Medulla oblongata (tissue), 1 donor: Measurements from ENCODE around the gene SGF29.
A peak's percentile ranks its signal among the peaks of the same experiment; 100 is the strongest.
"Not testable (repeated sequence)": the region's sequence is repeated elsewhere in the genome, so short reads cannot be mapped to it uniquely, and the experiment has no call there.

Source experiments
- DNase-seq: peaks from one replicate; pipeline ENCODE4 v3.0.0-alpha.2; 2015; ENCODE audit errors: extremely low spot score

SGF29 gene

DNA sequence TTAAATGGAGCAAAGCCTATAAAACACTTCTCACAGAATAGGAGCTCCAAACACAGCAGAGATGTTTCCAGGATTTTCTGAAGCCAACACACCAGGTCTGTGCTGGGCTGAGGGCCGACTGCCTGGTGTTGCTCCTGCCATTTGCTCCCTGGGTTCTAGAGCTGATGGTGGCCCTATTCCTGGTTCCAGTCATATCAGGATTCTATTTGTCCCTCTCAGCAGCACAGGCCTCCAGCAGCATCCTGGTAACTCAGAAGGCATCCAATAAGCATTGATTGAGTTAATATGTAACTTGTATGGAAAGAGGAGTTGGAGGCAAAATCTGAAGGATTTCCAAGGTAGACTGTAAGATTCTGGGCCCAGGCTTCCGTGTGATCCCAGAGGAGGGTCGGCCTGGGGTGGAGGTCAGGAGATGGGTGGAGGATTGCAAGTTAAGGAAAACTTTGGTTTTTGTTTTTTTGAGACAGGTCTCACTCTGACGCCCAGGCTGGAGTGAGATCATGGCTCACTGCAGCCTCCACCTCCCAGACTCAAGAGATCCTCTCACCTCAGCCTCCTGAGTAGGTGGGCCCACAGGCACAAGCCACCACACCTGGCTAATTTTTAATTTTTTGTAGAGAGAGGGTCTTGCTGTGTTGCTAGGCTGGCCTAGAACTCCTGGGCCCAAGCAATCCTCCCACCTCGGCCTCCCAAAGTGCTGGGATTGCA lies 20.6 kb upstream of the SGF29 start:
- DNase-seq: no peak

DNA sequence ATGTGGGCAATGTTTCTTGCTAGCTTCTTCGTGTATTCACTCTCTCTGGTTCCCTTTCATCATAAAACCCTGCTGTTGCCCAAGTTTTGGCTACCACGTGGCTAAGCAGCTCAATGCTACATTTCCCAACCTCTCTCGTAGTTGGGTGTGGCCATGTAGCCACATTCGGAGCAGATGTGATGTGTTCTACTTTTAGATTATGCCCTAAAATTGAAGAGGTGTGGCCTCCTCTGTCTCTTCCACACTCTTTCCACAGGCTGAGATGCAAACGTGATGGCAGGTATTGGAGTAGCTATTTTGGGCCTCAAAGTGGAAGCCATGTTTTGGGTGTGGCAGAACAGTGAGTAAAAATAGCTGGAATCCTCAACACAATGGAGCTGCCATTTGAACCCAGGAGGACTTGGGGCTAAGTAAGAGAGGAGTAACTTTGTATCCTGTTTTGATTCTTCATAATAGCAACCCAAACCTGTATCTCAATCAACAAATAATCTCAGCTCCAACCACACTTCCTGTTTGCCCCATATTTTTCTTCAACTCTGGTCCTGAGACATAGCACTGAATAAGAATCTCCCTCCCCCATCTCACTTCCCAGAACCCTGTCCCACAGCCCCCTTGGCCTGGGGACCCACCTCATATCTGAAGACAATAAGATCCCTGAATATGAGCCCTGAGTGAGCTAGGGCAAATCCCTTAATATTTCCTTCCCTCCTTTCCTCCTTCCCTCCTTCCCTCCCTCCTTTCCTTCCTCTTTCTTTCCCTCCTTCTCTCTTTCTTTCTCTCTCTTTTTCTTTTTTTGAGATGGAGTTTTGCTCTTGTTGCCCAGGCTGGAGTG lies 19.0 kb upstream of the SGF29 start:
- DNase-seq: peak; percentile 40

DNA sequence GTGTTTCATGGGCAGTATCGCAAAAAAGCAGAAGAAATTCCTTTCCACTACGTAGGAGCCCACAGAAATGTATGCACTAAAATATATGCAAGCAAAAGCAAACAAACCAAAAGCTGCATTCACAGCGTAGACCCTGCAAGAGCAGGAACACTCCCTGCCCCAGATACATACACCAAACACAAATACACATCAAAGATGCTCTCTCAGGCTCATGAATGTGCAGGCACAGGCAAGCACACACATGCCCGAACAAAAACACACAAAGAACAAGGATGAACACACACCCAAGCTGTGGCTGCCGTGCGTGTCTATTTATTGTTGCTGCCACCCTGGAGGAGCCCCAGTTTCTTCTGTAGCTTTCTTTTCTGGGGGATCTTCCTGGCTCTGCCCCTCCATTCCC lies 16.6 kb upstream of the SGF29 start:
- no peak for DNase-seq

DNA sequence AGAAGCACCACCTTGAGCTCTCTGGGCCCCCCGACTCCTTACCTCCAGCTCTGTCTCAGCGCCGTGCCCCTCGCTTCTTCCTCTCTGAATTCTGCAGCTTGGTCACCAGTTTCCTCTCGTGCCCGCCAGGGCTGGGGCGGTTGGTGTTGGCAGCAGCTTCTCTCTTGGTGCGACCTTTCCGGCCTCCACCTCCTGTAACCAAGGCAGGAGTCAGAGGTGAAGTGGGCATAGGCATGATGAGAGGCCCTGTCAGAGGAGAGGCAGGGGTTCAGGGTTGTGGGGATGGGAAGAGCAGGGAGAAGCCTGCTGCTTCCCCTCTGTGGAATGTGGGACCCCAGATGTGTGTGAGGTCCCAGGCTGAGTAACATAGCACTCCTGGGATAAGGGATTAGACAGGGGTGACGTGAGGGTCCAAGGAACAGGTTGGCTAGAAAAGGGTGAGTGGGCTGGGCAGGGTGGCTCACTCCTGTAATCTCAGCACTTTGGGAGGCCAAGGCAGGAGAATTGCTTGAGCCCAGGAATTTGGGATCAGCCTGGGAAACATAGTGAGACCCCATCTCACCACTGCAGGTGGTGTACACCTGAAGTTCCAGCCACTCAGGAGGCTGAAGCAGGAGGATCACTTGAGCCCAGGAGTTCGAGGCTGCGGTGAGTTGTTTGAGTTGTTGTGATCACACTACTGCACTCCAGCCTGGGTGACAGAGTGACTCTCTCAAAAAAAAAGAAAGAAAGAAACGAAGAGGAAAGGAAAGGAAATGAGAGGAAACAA lies 15.6 kb upstream of the SGF29 start:
- no peak for DNase-seq

DNA sequence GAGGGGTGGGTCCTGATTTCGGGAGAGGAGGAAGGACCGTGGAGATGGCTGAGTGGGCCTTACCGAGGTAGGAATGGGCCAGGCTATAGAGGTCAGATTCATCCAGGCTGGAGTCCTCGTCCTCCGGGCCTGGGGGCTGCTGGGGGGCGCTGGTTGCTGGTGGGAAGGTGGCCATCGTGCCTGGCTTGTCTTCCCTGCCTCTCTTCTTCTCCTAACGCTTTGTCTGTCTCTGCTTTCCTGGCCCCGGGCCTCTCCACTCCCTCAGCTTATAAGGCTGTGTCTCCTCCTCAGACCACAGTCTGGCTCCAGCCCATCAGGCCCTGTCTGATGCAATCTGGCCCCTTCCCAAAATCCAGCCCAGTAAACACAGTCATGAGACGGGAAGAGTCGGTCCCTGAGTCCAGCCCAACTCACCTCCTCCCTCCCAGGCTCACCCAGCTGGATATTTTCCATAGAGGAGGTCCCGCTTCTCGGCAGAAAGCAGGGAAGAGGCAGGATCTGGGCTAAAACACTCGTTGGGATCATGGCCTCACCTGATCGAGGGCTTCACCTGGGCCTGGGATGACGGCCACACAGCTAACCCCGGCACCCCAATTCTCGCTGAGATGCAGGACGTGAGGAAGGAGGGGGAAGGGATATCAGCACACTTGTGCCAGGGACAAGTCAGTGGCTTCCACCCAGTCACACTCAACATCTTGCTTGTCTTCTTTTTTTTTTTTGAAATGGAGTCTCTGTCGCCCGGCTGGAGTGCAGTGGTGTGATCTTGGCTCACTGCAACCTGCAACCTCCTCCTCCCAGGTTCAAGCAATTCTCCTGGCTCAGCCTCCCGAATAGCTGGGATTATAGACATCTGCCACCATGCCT lies 14.8 kb upstream of the SGF29 start, which contains the start of gene NUPR1:
TSS of gene NUPR1 (minus strand) at position 242 of the 864 bp plus-strand sequence. CDS start at position 175, 67 bp downstream.
- DNase-seq: peak; percentile 93

DNA sequence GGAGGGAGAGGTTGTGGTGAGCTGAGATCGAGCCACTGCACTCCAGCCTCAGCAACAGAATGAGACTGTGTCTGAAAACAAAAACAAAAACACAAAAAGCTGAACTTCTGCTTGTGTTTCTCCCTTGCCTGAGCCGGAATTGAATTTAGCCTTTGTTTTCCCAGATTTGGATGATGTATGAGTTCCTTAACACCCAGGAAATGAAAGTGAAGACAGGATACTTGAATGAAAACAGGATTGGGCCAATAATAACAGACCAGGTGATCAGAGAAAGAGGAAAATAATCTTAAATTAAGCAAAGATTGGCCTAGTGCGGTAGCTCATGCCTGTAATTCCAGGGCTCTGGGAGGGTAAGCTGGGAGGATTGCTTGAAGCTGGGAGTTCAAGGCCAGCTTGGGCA lies 13.4 kb upstream of the SGF29 start:
- no peak for DNase-seq

DNA sequence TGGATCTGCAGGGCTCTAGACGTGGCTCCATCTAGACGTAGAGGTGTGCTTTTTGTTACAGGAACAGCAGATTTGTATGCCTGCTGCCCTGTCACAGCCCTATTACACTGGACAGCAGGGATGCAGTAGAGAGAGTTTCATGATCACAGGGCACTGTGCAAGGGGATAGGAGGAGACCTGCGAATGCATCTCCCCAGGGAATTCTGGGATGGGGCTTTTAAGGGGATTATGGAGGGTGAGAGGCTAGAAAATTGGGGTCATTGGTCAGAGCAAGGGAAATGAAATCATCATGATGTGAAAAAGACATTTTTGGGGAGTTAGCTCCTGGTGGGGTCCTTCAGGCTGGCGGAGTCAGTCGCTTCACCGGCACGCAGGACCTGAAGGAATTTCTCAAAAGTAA lies 11.1 kb upstream of the SGF29 start:
- no peak for DNase-seq

DNA sequence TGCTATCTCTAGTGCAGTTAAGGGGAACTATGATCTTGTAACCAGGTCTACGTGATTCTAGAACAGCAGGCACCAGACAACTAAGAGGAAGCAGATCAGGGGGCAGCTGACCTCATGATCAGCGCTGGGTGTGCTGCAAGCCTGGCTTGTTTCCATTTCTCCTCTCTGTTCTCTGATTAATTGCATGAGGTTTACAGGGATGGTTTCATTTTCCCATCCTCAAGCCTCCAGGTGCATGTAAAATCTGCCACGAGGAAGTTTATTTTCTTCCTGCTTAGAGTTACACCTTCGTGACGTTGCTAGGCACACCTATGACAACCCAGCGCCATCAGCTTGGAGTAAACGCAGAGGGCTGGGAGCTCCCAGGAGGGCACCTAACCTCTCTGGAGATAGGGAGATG lies 10.6 kb upstream of the SGF29 start:
- DNase-seq: peak; percentile 77

DNA sequence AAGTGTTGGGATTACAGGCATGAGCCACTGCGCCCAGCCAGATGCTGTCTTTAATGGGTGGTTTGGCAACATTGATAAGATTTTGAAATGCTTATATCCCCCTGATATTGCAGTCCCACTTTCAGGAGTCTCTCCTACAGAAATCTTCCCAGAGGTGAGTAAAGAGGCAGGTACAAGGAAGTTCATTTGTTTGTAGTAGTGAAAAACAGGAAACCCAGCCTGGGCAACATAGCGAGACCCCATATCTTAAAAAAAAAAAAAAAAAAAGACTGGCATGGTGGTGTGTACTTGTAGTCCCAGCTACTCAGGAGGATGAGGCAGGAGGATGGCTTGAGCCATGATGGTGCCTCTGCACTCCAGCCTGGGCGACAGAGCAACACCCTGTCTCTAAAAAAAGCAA lies 8.7 kb upstream of the SGF29 start:
- DNase-seq: no peak

DNA sequence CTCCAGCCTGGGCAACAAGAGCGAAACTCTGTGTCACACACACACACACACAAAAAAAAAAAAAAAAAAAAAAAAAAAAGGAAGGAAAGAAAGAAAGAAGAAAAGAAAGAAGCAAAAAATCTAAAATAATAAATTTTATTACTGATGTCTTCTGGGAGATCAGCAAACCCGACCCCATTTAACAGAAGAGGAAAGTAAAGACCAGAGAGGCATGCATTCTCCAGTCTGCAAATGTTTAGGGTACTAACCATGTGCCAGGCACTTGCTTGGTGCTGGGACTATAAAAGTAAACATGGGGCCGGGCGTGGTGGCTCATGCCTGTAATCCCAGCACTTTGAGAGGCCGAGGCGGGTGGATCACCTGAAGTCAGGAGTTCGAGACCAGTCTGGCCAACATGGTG lies 7.8 kb upstream of the SGF29 start:
- not testable (repeated sequence) for DNase-seq

DNA sequence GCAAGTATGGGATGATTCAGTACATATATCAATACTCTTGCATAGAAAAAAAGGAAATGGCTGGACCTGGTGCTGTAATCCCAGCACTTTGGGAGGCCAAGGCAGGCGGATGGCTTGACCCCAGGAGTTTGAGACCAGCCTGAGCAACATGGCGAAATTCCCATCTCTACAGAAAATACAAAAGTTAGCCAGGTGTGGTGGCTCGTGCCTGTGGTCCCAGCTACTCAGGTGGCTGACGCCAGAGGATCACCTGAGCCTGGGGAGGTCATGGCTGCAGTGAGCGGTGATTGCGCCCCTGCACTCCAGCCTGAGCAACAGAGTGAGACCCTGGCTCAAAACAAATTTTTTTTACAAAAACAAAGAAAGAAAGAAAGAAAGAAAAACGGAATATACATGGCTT lies 7.1 kb upstream of the SGF29 start:
- no peak for DNase-seq

DNA sequence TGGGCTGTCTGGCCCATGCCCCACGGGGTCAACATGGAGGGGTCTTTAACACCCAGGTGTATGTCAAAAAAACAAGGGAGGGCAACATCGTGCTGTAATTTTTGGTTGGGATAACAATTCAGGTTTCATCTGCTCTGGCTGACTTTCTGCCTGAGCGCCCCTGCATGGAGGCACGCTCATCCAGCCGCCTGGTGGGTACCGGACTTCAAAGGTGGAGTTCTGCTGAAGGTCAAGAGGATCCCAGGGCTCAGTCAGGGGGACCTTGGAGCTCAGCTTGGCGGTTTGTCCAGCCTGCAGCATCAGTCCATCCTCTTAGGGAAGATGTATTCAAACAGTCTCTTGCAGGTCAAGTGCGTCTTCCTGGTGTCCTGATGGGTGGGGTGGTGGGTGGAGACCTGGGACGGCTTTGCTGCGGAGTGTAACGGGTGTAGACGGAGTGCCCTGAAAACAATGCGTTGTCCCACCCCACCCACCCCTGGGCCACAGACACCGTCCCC lies 5.4 kb upstream of the SGF29 start:
- no peak for DNase-seq

DNA sequence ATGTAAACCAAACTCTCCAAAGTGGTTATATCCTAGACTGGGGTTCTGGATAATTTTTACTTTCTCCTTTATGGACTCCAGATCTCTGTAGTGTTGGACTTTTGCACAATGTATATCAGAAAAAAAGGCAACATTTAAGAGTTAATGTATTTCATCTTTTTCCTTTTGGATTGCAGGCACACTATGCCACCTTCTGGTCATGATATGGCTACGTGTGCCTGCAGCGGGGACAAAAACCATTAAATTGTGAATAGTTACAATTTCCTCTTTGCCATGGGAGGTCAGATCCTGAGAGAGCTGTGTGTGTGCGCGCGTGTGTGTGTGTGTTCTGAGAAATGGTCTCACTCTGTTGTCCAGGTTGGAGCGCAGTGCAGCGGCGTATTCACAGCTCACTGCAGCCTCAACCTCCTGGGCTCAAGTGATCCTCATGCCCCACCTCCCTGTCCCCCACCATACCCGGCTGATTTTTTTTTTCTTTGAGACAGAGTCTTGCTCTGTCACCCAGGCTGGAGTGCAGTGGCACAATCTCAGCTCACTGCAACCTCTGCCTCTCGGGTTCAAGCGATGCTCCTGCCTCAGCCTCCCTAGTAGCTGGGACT lies 4.3 kb upstream of the SGF29 start:
- no peak for DNase-seq

DNA sequence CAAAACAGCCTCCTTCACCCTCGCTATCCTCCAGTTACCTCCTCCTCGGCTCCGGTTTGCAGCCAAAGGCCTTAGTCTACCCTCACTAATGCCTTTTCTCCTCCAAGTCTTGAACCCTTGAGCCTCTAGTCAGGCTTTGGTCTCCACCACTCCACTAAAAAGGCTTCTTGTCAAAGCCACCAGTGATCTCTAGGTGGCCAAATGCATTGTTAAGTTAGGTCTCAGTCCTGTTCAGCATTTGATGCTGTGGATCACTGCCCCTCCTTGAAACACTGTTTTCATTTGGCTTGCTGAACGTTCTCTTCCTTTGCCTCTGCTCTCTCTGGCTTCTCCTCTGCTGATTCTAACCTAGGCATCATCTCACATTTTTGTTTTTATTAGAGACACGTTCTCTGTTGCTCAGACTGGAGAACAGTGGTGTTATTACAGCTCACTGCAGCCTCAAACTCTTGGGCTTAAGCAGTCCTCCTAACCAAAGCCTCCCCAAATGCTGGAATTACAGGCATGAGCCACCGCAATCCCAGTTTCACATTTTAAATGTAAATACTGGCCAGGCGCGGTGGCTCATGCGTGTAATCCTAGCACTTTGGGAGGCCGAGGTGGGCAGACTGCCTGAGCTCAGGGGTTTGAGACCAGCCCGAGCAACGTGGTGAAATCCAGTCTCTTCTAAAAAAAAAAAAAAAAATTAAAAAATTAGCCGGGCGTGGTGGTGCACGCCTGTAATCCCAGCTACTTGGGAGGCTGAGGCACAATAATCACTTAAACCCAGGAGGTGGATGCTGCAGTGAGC lies 1.1 kb downstream of the SGF29 start:
- no peak for DNase-seq

DNA sequence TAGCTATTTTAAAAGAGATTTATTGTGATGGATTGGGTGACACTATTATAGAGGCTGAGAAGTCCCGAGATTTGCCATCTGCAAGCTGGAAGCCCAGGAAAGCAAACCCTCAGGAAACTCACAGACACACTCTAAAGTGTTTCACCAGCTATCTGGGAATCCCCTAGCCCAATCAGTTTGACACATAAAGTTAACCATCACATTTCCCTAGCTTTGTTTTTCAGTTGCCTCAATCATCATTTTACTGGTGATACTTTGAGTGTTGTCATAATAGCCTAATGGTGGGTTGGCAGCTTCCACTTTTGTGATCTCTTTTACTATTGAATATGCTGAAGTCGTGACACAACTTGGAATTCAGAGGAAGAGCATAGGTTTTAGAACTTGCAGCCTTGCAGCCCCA lies 1.8 kb downstream of the SGF29 start:
- no peak for DNase-seq

DNA sequence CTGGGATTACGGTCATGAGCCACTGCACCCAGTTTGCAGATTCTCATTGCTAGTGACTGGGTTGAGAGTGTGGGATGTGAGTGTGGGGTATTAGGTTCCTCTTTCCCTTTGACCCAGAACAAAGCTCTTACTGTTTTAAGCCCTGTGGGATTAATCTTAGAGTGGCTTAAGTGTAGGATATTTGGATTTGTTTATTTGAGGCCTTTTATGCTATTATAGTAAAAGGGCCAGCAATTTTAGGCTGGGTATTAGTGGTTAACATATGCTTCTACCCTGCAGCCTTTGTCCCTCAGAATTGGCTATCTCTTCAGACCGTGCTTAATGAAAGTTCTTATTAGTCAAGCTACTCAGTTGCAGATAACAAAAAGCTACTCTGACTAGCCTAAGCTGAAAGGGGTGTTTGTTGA lies 3.2 kb downstream of the SGF29 start:
- DNase-seq: no peak

DNA sequence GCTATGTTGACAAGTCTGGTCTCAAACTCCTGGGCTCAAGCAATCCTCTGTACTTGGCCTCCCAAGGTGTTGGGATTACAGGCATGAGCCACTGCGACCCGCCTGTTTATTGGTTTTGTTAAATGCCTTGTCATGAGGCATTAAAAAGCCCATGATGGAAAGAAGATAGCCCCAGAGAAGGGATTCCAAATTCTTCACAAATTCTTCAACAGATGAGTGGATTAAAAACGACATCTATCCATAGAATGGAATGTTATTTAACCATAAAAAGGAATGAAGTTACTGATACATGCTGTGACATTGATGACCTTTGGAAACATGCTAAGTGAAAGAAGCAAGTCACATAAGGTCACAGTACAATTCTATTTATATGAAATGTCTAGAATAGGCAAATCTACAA lies 4.7 kb downstream of the SGF29 start:
- no peak for DNase-seq

DNA sequence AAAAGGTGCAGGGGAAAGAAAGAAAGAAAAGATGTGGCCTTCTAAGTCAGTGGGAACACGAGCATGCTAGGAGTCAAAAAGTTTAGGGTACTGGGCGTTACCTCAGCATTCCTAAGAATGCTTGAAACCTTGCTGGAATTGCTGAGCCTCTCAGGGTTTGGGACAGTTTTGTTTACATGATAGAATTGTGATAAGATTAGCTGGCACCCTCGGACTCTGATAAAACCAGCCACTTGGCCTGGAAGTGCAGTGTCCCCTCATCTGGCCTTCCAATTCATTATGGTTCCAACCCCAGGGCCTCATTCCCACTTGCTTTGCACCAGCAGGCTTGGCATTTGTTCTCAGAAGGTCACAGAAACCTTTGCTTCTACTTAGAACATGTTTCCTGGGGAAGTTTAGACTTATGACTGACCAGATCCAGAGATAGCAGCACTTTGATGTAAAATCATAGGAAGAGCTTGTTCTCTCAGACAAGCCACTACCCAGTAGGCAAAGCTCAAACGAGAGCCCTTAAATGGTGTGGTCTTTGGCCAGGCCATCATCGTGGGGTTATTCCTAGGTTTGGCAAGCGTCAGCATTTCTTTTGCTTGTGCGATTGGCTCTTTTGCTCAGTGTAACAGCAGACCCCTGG lies 8.0 kb downstream of the SGF29 start:
- DNase-seq: no peak

DNA sequence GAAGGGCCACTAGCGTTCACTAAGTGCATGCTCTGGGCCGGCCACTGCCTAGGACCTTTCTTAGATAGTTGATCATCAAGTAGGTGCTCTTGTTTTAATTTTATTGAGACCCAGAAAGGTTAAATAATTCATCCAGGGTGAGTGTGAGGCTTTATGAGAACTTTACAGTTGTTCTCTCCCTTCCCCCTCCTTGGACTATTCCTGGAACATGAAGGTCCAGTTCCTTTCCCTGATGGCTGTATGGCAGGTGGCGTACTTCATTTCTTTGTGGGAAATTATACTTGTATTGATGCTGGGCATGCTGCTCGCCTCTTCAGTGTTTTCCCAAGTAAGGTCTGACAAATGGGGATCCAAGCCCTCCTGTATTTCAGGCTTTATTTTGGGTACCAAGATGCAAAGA lies 8.5 kb downstream of the SGF29 start:
- no peak for DNase-seq

DNA sequence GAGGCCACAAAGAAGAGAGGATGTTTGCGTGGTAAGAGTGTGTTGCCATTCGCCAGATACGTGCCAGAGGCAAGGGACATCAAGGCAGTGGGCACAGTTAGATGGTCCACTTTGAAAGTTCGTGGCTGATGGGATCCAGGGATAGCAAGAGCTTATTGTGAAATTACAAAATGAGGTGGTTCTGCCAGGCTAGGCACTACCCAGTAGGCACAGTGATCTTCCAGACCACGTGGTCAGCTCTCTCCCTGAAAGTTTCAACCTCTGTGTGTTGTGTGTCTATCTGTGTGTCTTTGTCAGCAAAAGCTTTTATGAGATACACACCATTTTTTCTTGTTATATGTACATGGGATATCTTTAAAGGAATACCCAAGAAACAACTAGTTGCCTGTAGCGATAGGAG lies 9.5 kb downstream of the SGF29 start:
- DNase-seq: no peak
